NCI-H1694 (cell line): ENCODE measurements around the gene ABHD14A.

Experiments used
- DNase-seq: peaks from one replicate; lab custom pipeline; 2025; lab: John Stamatoyannopoulos, UW

Gene ABHD14A

DNA sequence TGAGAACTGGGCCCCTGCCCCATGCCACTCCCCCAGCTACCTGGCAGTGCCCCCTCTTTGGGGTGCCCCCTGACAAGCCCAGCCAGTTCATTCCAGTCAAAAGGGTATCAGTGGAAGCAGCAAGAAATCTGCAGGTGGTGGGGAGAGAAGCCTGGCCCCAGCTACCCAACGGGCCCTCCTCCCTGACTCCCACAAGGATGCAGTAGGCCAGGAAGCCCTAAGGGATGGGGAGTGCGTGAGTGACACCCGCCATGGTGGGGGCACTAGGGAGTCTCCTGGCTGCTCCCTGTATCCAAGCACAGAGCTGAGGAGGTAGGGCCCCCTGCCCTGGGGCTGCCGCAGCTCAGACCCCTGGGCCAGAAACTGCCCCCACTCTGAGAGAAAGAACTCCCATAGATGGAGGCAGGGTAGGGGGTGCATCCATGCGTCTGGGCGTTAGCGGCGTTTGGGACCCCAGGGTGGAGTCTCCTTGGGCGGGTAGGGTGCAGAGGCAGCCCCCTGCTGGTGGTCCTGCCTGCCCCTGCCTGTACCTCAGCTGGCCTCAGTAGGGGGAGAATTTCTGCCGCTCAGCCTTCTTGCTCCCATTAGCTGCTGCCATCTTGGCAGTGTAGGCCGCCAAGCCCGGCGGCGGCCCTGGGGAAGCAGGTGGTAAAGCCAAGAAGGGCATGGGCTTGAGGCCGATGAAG lies 17.2 kb upstream of the ABHD14A start:
- no peak for DNase-seq

DNA sequence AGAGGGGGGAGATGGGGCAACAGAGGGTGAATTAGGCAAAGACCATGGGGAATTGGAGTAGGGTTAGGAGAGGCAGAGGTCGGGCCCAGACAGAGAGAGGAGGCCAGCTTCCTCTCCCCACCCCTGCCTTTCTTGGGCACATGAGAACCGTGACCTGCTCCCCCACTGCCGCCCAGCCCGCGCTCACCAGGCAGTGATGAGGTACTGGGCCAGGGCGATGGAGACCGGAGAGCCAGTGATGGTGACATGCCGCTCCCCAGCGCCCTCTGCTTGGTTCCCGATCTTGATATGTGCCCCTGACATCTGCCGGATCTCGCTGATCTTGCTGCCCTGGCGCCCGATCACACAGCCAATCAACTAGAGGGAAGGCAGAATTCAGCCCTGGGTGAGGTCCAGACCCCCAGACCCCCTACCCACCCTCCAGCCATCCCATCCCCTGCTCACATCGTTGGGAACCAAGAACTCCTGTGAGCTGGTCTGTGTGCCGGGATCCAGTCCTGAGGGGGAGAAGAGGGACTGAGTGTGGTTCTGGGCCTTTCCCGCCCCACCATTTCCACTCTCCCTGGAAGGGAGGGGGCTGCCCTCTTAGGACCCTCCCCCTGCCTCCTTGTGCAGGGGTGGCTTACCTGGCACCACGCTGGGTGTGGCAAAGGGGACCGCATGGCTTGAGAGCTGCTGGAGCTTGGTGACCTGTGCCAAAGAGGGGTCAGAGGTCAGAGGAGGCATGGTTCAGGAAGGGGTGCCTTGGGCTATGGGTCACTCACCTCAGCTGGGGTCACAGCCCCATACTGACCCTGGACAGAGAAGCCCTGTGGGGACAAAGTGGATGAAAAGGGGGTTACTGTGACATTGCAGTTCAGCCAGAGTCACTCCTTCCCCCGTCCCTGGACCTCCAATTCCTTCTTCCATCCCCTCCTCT lies 16.0 kb upstream of the ABHD14A start:
- DNase-seq: no peak

DNA sequence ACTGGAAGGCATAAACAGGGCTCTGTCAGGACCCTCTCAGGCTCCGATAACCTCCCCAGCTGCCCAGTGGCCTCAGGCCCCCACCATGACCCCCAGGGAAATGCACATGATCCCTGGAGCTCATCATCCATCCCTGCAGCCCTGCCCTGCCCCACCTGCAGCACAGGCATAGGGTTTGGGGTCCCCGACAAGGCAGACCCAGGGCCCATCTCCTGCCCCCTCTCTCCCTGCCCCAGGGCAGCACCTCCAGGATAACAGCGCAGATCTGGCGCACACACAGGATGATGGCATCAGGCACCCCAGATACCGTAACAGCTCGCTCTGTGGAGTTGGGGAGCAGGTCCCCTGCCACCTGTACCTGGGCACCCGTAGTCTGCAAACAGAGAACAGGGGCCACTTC lies 15.2 kb upstream of the ABHD14A start:
- no peak for DNase-seq

DNA sequence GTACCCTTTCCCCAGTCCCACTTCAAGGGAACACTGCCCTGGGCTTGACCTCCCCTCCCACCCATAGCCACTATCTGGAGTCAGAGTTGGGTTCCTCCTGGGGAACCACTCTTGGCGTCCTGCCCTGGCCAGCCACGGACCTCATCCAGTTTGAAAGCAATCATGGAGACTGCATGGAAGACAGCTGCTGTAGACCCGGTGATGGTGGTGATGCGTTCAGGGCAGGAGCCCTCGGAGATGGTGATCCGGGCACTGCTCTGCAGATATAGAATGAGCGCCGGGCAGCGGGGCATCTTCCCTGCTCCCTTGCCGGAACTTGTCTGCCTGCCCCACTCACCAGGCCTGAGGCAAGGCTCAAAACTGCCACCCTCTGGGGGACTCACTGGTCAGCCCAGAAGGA lies 14.5 kb upstream of the ABHD14A start:
- DNase-seq: no peak

DNA sequence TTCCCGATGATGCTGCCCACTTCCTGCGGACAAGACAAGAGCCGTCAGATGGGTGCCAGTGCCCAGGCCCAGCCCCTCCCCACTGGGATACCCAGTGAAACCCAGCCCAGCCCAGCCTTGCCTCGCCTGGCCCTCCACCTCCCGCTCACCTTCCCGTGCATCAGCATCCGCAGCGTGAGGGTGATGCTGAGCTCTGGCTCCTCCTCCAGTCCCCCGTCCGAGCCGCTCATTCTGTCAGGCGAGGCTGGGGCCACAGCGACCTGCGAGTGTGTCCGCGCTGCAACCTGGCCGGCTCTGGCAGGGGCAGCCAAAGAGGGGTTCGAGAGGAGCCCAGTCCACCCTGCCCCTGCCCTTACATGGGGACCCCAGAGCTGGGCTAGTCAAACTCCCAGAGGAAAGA lies 13.9 kb upstream of the ABHD14A start:
- no peak for DNase-seq

DNA sequence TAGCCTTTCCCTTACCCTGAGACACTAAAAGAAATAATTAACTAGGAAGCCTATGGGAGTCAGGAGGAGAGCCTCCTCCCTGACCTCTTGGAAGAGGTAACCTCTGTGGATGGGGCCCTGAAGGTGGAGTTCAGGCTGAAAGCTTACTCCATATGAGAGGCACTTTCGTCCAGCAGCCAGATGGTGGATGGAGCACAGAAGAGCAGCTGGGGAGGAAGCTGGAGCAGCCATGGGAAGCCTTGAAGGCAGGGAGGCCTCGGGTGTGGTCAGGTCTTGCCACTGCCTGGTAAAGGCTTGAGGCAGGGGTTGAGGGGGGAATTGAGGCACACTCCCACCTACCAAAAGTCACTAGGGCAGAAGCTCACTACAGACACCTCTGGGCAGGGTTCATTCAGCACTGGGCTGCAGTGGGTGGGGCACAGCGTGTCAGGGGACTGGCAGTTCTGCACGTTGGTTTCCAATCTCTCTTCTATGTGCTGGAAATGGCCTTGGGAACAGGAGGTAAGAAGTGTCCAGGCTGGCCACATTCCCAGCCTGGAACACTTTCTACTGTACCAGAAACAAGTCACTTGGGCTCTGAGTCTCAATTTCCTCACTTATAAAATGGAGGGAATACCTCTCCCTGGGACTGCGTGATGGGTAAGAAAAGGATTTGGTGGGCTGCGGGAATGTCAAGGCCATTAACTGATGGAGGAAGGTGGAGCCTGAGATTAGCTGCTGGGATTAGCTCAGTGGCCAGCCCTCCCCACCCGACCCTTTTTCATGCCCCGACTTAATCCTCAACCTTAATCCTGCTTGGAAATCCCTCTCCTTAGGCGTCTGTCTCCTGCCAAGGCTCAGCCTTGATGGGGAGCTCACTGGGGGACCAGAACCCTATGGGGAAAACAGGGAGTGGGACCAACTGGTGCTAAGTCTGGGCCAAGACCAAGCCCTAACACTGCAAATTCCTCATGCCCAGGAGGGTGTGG lies 13.0 kb upstream of the ABHD14A start:
- no peak for DNase-seq

DNA sequence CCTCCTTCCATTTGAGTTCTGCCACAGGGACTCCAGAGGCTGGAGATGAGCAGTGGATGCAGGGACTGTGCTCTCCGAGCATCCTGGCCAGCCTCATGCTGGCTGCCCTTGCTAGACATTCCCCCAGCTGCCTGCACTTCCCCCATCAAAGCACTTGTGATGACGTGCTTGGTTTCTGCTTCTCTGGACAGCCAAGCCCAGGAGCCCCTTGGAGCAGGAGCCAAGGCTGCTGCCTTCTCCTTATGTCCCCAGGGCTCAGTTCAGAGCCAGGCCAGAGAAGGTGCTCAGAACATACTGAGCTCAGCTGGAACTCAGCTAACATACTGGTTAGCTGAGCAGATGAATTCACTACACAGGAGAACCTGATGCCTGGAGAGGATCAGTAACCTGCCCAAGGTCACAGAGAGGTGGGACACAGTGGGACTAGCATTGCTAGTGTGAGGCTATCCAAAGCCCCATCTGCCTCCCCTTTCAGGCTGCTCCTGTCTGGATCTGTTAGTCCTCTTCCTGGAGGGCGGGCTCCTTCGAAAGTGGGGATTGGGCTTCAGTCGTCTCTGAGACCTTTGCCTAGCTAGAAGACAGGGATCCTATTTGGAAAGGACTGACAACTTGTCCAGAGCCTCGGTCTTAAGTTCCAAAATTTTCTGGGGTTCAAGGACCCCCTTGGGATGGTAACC lies 11.9 kb upstream of the ABHD14A start:
- DNase-seq: no peak

DNA sequence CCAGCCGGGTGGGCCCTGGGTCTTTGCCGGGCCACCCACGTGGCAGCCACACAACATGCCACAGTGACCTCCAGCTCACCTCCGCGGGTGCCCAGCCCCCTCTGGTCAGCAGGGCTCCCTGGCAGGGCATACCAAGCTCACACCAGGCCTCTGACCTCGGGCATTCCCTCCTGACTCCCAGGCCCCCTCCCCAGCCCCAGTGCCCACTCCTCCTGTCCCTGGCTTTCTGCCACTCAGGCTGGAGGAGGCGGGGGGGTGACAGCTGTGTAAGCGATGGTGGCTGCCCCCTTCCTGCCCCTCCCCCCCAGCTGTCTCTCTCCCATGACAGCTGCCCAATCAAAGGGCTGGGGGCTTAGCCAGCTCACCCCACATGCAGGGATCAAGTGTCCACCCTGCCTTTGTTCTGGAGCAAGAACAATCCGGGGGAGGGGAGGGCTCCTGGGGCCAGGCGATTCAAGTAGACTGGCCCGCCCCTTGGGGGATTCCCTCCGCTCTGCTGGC lies 10.9 kb upstream of the ABHD14A start:
- DNase-seq: no peak

DNA sequence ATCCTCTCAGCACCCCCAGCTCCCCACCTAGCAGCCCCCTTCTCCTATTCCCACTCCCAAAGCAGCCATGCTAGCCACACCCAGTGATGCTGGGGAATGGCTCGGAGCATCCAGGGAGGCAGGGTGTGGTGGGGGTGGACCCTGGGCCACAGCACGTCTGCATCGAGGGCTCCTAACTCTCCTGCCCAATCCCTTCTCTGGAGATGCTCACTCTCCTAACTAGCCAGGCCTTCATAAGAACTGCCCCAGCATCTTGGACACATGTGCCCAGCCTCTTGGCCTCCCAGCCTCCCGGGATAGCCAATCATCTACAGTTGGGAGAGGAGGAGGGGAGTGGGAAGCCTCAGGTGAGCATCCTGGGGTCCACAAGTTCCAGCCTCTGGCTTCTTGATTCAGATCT lies 10.3 kb upstream of the ABHD14A start:
- DNase-seq: no peak

DNA sequence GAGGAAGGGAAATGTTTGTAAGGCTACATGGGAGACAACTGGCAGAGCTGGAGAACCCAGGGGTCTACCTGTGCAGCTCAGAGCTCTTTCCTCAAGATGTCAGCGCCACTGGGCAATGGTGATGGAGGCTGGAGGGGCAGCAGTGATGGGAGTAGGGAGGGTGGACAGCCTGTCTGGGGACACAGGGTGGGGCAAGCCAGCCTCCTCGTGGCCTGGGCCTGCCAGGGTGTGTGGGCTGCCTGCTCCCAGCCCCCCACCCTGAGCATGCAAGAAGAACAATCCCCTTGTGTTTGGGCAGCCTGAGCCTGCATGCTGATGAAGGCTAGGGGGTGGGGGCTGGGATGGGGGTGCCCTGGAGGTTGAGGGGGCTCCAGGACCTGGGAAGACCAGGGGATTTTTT lies 8.8 kb upstream of the ABHD14A start:
- DNase-seq: no peak

DNA sequence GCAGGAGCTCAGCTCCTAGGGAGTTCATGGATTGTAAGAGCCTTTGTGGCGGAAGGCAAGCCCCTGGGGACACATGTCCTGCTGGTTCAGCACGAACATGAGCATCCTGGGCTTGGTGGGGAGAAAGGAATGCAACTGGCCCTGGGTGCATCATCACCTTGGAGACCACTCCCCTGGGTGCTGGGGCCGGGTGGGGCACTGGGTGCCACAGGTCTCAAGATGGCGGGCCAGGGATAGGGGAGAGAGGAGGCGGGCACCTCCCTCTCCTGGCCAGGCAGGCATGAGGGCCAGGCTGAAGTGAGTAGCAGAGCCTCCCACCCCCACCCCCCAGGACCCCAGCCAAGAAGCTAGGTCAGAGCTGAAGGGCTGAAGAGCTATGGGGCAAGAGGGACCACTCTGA lies 8.4 kb upstream of the ABHD14A start:
- DNase-seq: no peak

DNA sequence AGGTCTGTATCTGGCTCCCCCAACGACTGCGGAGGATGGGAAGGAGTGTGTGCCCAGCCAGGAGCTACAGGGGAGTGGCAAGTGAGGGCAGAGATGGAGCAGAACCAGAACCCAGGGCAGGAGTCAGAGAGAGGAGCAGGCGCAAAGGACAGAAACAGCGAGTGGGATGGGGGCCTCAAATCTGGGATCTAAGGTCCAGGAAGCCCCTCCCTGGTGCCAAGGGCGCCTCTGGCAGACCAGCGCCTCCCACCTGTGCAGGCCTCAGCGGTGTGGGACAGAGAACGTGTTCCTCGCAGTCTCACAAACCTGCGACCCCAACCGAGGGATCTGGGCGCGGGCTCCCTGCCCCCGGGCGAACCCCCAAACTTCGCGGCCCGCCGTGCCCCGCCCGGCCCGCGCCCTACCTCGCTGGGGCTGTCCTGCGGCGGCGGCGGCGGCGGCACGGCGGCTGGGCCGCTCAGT lies 7.9 kb upstream of the ABHD14A start:
- DNase-seq: no peak

DNA sequence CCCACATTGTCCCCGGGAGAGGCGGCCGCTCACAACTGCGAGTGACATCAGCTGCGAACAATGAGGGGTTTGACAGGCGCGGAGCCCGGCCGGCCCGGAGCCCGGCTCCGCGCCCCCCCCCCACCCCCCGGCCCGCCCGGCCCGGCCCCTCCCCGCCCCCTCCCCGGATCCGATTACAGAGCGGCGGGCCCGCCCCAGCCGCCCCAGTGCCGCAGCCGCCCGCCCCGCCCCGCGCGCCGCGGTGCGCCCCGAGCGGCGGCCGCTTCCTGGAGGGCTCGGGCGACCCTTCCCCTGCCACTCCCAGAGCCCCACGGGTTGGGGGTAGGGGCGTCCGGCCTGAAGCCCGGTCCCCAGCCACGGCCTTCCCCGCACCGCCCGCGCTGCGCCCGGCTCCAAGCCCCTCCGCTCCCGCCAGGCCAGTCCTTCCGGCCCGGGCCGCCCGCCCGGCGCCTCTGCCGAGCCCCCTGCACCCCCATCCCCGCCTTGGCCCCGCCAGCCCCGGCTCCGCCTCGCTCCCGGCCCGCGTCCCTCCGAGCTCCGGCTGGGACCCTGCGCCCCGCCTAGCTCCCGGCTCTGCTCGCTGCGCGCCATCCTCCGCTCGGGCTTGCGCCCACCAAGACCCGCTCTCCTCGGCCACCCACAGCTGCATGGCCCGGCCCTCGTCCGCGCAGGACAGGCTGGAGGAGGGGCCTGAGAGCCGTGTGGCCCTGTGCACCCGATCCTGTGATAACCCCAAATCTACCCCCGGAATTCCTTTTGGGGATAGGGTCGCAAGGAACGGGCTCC lies 7.3 kb upstream of the ABHD14A start, which contains the start of gene PCBP4:
TSS of gene PCBP4 (minus strand) at position 71 of the 786 bp plus-strand sequence. CDS start 6,214 bp downstream, outside the sequence.
- DNase-seq: no peak

DNA sequence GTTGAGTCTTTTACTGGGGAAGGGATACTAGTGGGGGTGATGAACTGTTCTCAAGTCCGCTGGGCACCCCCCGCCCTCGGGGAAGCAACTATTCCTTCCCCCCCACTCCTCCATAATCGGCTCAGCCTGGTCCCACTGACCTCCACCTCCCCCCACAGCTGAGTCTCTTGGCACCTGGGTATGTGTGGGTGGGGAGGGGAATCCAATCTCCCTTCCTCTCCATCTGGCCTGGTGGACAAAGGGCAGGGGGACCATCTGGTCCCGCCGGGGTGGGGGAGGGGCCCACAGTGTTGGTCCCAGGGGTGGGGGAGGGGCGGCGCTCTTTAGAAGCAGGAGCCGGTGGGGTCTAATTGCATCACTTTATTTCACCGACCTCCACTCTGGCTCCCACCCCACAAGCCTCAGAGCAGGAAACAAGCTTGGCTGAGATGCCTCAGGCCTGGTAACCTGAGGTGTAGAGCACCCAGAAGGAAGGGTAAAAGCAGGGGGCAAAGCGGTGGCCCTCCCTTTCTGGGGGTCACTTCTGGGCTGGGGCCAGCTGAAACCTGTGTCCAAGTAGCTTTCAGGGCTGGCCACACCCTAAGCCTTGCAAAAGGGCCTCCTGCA lies 6.6 kb upstream of the ABHD14A start:
- no peak for DNase-seq

DNA sequence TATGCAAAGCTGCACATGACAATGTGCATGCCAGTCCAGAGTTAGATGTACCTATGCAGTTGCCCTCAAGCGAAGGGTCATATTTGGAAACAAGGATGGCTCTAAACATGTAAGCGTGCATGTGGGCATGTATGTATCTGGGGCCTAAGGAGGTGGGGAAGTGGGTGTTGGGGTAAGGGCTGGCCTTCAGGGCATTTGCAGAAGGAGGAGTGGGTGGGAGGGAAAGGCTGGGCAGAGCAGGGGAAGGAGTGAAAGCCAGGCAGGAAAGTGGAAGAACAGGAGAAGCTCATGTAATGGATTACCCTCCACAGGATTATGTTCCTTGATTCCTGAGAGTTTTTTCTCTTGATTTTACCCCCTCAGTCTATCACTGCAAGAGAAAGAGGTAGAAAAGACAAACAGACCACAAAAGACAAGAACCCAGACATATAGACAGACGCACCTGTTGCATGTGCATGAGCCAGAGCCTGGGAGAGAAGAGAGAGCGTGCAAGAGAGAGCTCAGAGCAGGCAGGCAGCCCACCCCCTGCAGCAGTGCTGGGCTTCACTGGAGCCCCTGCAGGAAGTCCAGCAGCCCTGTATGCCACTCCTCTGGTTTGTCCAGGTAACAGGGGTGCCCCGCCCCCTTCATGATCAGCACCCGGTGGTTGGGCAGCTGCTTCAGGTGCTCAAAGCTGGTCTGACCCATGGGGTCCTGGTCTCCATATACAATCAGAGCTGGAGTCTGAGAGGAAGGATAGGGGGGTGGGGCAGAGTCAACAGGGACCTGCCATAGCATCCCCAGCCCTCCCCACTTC lies 5.8 kb upstream of the ABHD14A start:
- DNase-seq: no peak

DNA sequence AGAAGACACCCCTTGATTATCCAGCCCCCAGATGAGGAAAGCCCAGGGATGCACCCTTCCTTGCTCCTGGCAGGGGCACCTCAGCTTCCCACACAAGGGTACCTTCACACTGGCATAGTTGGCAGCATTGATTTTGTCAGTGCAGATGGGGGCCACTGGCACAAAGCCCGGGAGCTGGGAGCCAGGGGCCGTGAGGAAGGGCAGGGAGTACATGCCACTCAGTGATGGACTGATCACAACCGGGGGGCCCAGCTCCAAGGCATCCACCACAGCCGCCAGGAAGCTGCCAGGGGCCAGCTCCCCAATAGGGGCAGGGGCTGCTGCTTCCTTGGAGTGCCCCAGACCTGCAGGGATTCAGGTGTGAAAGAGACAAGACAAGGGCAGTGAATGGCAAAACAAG lies 5.0 kb upstream of the ABHD14A start:
- DNase-seq: no peak

DNA sequence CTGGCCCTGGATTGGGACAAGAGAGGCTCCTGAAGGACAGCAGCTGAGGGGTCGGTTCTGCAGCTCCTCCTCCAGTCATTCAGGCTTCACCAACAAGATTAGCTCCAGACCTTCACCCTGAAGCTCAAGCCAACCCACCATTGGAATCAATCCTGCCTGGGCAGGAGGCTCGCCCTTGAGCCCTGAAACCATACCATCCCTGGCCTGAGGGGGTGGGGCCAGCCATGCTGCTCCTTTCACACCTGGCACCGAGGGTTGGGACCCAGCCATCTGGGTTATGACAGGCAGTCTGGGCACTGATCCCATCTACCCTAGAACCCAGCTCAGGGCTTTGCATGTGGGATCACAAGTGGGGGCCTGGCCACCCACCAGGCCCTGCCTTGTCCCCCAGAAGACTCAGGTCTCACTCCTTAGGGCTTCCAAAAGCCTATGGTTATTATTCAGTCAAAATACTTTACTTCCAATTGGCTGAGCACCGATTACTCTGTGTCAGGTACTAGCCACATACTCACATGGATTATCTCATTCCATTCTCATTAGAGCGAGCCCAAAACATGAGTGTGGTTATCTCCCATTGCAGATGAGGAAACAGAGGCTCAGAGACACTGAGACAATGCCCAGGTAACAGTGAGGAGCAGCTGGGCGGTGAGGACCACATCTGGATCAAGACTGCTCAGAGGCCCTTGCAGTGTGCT lies 4.1 kb upstream of the ABHD14A start:
- DNase-seq: no peak

DNA sequence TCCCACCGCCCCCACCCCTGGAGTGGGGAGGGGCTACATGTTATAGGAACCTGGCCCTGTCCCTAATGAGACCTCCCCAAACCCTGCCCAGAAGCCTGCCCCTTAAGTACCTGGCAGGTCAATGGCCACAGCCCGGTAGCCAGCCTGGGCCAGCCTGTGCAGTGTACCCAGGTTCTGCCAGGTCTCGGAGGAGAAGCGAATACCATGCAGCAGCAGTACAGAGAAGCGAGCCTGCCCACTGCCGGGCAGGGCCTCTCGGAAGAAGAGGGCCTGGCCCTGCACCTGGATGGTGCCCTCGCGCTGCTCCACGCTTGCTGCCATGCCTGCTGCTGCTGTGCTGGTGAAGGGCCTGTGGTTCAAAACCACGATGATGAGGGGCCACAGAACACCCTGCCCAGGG lies 3.5 kb upstream of the ABHD14A start:
- no peak for DNase-seq
